ENCODE measurements around the gene RTBDN.

RTBDN gene

GRCh38 chr19:12790628-12791344 lies 43.6 kb downstream of the RTBDN start:
- WGBS (ENCODE audit: insufficient coverage, insufficient read length) = no CpG with 5 or more reads among the region's 22 CpGs
- Histone ChIP-seq H3K4me3 (ENCODE audit: low read length) (peak overlapping the region; percentile 59; the same call in 1 of the 2 replicates), H3K36me3 (ENCODE audit: control insufficient read depth, insufficient read depth, low read length) (no peaks in the 10 kb centered on the region), H3K27me3 (ENCODE audit: control insufficient read depth, insufficient read depth, low read length) (no peaks in the 10 kb centered on the region), H3K27ac (ENCODE audit: low read length) (no peak overlapping the region), H3K4me1 (ENCODE audit: control insufficient read depth, insufficient read depth, low read length) (peaks cover 10% of the 10 kb centered on the region), H3K9me3 (ENCODE audit: control insufficient read depth, insufficient read depth, low read length) (no peaks in the 10 kb centered on the region)
- DNase-seq (ENCODE audit: low read depth, low spot score) = no peak

GRCh38 chr19:12789904-12790619 lies 44.3 kb downstream of the RTBDN start:
- Histone ChIP-seq H3K27me3 (ENCODE audit: control insufficient read depth, insufficient read depth, low read length) (no peaks in the 10 kb centered on the region), H3K27ac (ENCODE audit: low read length) (no peak overlapping the region), H3K36me3 (ENCODE audit: control insufficient read depth, insufficient read depth, low read length) (no peaks in the 10 kb centered on the region), H3K9me3 (ENCODE audit: control insufficient read depth, insufficient read depth, low read length) (no peaks in the 10 kb centered on the region), H3K4me3 (ENCODE audit: low read length) (peak overlapping the region; percentile 43; the same call in 1 of the 2 replicates), H3K4me1 (ENCODE audit: control insufficient read depth, insufficient read depth, low read length) (peaks cover 10% of the 10 kb centered on the region)
- no CpG with 5 or more reads among the region's 56 CpGs for WGBS (ENCODE audit: insufficient coverage, insufficient read length)
- DNase-seq (ENCODE audit: low read depth, low spot score) = no peak

- Histone ChIP-seq H3K4me1 (ENCODE audit: control insufficient read depth, insufficient read depth, low read length) (peaks cover 10% of the 10 kb centered on the region), H3K9me3 (ENCODE audit: control insufficient read depth, insufficient read depth, low read length) (no peaks in the 10 kb centered on the region), H3K4me3 (ENCODE audit: low read length) (peak overlapping the region; percentile 43; the same call in 1 of the 2 replicates), H3K36me3 (ENCODE audit: control insufficient read depth, insufficient read depth, low read length) (no peaks in the 10 kb centered on the region), H3K27ac (ENCODE audit: low read length) (no peak overlapping the region), H3K27me3 (ENCODE audit: control insufficient read depth, insufficient read depth, low read length) (no peaks in the 10 kb centered on the region)
- WGBS (ENCODE audit: insufficient coverage, insufficient read length) = no CpG with 5 or more reads among the region's 46 CpGs
- no peak for DNase-seq (ENCODE audit: low read depth, low spot score)
These were observed 45.1 kb downstream of the RTBDN start for GRCh38 chr19:12789098-12789903.

- Histone ChIP-seq H3K27ac (ENCODE audit: low read length) (no peak overlapping the region), H3K9me3 (ENCODE audit: control insufficient read depth, insufficient read depth, low read length) (no peaks in the 10 kb centered on the region), H3K4me1 (ENCODE audit: control insufficient read depth, insufficient read depth, low read length) (peaks cover 10% of the 10 kb centered on the region), H3K36me3 (ENCODE audit: control insufficient read depth, insufficient read depth, low read length) (no peaks in the 10 kb centered on the region), H3K27me3 (ENCODE audit: control insufficient read depth, insufficient read depth, low read length) (no peaks in the 10 kb centered on the region), H3K4me3 (ENCODE audit: low read length) (no peak overlapping the region; the same call in 1 of the 2 replicates)
- no peak for DNase-seq (ENCODE audit: low read depth, low spot score)
- WGBS (ENCODE audit: insufficient coverage, insufficient read length) = no CpG with 5 or more reads among the region's 12 CpGs
These were observed 45.7 kb downstream of the RTBDN start for GRCh38 chr19:12788682-12789097.

- Histone ChIP-seq H3K9me3 (ENCODE audit: control insufficient read depth, insufficient read depth, low read length) (no peaks in the 10 kb centered on the region), H3K36me3 (ENCODE audit: control insufficient read depth, insufficient read depth, low read length) (no peaks in the 10 kb centered on the region), H3K27me3 (ENCODE audit: control insufficient read depth, insufficient read depth, low read length) (no peaks in the 10 kb centered on the region), H3K4me1 (ENCODE audit: control insufficient read depth, insufficient read depth, low read length) (peaks cover 14% of the 10 kb centered on the region), H3K27ac (ENCODE audit: low read length) (no peak overlapping the region), H3K4me3 (ENCODE audit: low read length) (no peak overlapping the region)
- WGBS (ENCODE audit: insufficient coverage, insufficient read length) = no CpG with 5 or more reads among the region's 4 CpGs
- DNase-seq (ENCODE audit: low read depth, low spot score) = no peak
These were observed 46.2 kb downstream of the RTBDN start for GRCh38 chr19:12788042-12788681.

- Histone ChIP-seq H3K36me3 (ENCODE audit: control insufficient read depth, insufficient read depth, low read length) (no peaks in the 10 kb centered on the region; the same call in 1 of the 2 replicates), H3K4me1 (ENCODE audit: control insufficient read depth, insufficient read depth, low read length) (peaks cover 13% of the 10 kb centered on the region), H3K9me3 (ENCODE audit: control insufficient read depth, insufficient read depth, low read length) (no peaks in the 10 kb centered on the region), H3K27ac (ENCODE audit: low read length) (no peak overlapping the region), H3K27me3 (ENCODE audit: control insufficient read depth, insufficient read depth, low read length) (no peaks in the 10 kb centered on the region), H3K4me3 (ENCODE audit: low read length) (no peak overlapping the region)
- WGBS (ENCODE audit: insufficient coverage, insufficient read length) = no CpG with 5 or more reads among the region's 10 CpGs
- DNase-seq (ENCODE audit: low read depth, low spot score) = no peak
These were observed 46.9 kb downstream of the RTBDN start for GRCh38 chr19:12787458-12787857.

- Histone ChIP-seq H3K4me1 (ENCODE audit: control insufficient read depth, insufficient read depth, low read length) (peaks cover 17% of the 10 kb centered on the region), H3K27ac (ENCODE audit: low read length) (no peak overlapping the region), H3K4me3 (ENCODE audit: low read length) (no peak overlapping the region), H3K36me3 (ENCODE audit: control insufficient read depth, insufficient read depth, low read length) (no peaks in the 10 kb centered on the region; the same call in 1 of the 2 replicates), H3K9me3 (ENCODE audit: control insufficient read depth, insufficient read depth, low read length) (no peaks in the 10 kb centered on the region), H3K27me3 (ENCODE audit: control insufficient read depth, insufficient read depth, low read length) (no peaks in the 10 kb centered on the region)
- no CpG with 5 or more reads among the region's 3 CpGs for WGBS (ENCODE audit: insufficient coverage, insufficient read length)
- no peak for DNase-seq (ENCODE audit: low read depth, low spot score)
These were observed 47.4 kb downstream of the RTBDN start for GRCh38 chr19:12786952-12787351.

- no peaks in the 10 kb centered on the region for H3K9me3 ChIP-seq (ENCODE audit: control insufficient read depth, insufficient read depth, low read length)
- H3K4me3 ChIP-seq (ENCODE audit: low read length) = no peak overlapping the region
- H3K27ac ChIP-seq (ENCODE audit: low read length) = no peak overlapping the region
- no peaks in the 10 kb centered on the region; the same call in 1 of the 2 replicates for H3K36me3 ChIP-seq (ENCODE audit: control insufficient read depth, insufficient read depth, low read length)
- no peak for DNase-seq (ENCODE audit: low read depth, low spot score)
- no peaks in the 10 kb centered on the region for H3K27me3 ChIP-seq (ENCODE audit: control insufficient read depth, insufficient read depth, low read length)
- no CpG with 5 or more reads among the region's 18 CpGs for WGBS (ENCODE audit: insufficient coverage, insufficient read length)
- H3K4me1 ChIP-seq (ENCODE audit: control insufficient read depth, insufficient read depth, low read length) = peaks cover 17% of the 10 kb centered on the region
These were observed 48.1 kb downstream of the RTBDN start for GRCh38 chr19:12786141-12786870.

- Histone ChIP-seq H3K9me3 (ENCODE audit: control insufficient read depth, insufficient read depth, low read length) (no peaks in the 10 kb centered on the region), H3K4me3 (ENCODE audit: low read length) (no peak overlapping the region), H3K27me3 (ENCODE audit: control insufficient read depth, insufficient read depth, low read length) (no peaks in the 10 kb centered on the region), H3K27ac (ENCODE audit: low read length) (no peak overlapping the region), H3K36me3 (ENCODE audit: control insufficient read depth, insufficient read depth, low read length) (no peaks in the 10 kb centered on the region; the same call in 1 of the 2 replicates), H3K4me1 (ENCODE audit: control insufficient read depth, insufficient read depth, low read length) (peaks cover 17% of the 10 kb centered on the region)
- no peak for DNase-seq (ENCODE audit: low read depth, low spot score)
- WGBS (ENCODE audit: insufficient coverage, insufficient read length) = no CpG with 5 or more reads among the region's 4 CpGs
These were observed 48.8 kb downstream of the RTBDN start for GRCh38 chr19:12785431-12786031.
